SK-N-MC (cell line): Measurements from ENCODE around the gene NBEA.
"Not testable (repeated sequence)": the region's sequence is repeated elsewhere in the genome, so short reads cannot be mapped to it uniquely, and the experiment has no call there.

Experiments
- DNase-seq: peaks from one replicate; pipeline ENCODE4 v3.0.0-alpha.2; 2011; ENCODE audit warnings: low read depth, low spot score
- H3K27ac ChIP-seq: fragments of 200-600 bp; sonication (generic); 2 replicates; pipeline ENCODE4 v1.5.1; 2016; ENCODE audit warnings: mixed run types
- H3K36me3 ChIP-seq: fragments of 200-600 bp; sonication (generic); 2 replicates; pipeline ENCODE4 v1.6.1; 2017; ENCODE audit warnings: antibody characterized with exemption, low read length, mixed read lengths; ENCODE audit not compliant: insufficient read depth
- H3K4me3 ChIP-seq: fragments of 200-600 bp; sonication (generic); 2 replicates; pipeline ENCODE4 v1.5.1; 2016
- H3K9ac ChIP-seq: fragments of 200-600 bp; sonication (generic); 2 replicates; pipeline ENCODE4 v1.8.0; 2017; ENCODE audit warnings: mixed run types, mixed read lengths; ENCODE audit not compliant: insufficient read length
- H3K9me3 ChIP-seq: fragments of 200-600 bp; sonication (generic); 2 replicates; pipeline ENCODE4 v1.6.1; 2017; ENCODE audit warnings: low read depth, mild to moderate bottlenecking, antibody characterized with exemption, low read length, moderate library complexity, mixed read lengths
- EZH2 ChIP-seq: fragments of 200-600 bp; sonication (generic); IDR thresholded peaks from one replicate; pipeline ENCODE4 v1.6.1; 2017; ENCODE audit warnings: antibody characterized with exemption
- FOXP2 ChIP-seq: optimal IDR thresholded peaks from 2 replicates; pipeline ENCODE3; 2011; ENCODE audit warnings: mild to moderate bottlenecking, moderate library complexity; ENCODE audit not compliant: insufficient read depth; ENCODE audit errors: extremely low read length, control extremely low read depth
- POLR2AphosphoS5 ChIP-seq: IDR thresholded peaks from 2 replicates; pipeline ENCODE4 v1.6.1; 2012; ENCODE audit warnings: mild to moderate bottlenecking, low read depth, low read length, borderline replicate concordance

Gene NBEA

GRCh38 chr13:34943436-34944273 is 1.6 kb downstream of the NBEA start:
- DNase-seq: no peak
- no peak for TF ChIP-seq POLR2AphosphoS5
- TF ChIP-seq FOXP2: no peak
- Histone ChIP-seq H3K9ac (no peak overlapping the region), H3K9me3 (no peaks in the 10 kb centered on the region), H3K4me3 (peak overlapping the region; percentile 95), H3K36me3 (no peaks in the 10 kb centered on the region), H3K27ac (no peak overlapping the region)

DNA sequence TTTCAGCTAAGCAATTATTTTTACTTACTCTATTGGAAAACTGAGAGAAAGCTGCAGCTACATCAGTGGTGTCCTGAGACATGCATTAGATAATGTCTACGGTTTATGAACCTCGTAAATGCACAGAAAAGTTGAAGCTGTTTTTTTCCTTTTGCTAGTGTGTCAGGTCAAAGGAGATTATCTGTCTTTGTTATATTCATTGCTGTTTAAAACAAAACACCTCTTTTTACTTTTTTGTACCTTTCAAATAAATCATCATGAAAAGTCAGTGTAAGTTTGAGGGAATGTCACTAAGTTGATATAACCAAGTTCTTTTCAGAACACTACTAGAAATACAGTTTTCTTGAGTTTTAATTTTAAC is 2.2 kb downstream of the NBEA start:
- peak overlapping the region; percentile 95; the same call in 1 of the 2 replicates for H3K4me3 ChIP-seq
- no peak for TF ChIP-seq FOXP2
- H3K27ac ChIP-seq: no peak overlapping the region
- H3K9ac ChIP-seq: no peak overlapping the region
- no peaks in the 10 kb centered on the region for H3K9me3 ChIP-seq
- H3K36me3 ChIP-seq: no peaks in the 10 kb centered on the region
- no peak for DNase-seq

- Histone ChIP-seq H3K36me3 (no peaks in the 10 kb centered on the region), H3K27ac (no peak overlapping the region), H3K9ac (no peak overlapping the region), H3K4me3 (no peak overlapping the region), H3K9me3 (no peaks in the 10 kb centered on the region)
- TF ChIP-seq EZH2 (no peak), POLR2AphosphoS5 (no peak), FOXP2 (no peak)
- no peak for DNase-seq
Measured at GRCh38 chr13:34944751-34945150, 2.7 kb downstream of the NBEA start.

DNA sequence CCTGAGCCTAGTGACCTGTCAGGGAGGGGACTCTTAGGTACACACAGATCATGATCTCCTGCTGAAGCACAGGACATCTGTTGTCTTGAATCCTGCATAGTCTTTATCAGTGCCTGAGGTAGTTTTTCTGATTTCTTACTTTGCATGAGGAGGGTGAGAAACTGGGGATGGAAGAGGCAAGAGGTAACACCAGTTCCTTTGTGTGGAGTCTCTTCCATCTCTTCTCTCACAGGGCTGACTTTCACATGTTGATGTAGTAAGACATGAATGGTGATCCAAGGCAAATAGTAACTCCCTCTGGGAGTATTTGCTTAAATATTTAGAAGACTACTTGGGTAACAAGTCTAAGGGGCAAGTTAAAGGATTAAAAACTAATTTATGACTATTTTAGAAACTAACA is 9.5 kb downstream of the NBEA start:
- Histone ChIP-seq H3K36me3 (no peaks in the 10 kb centered on the region), H3K9me3 (peaks cover 5% of the 10 kb centered on the region; the same call in 1 of the 2 replicates), H3K4me3 (no peak overlapping the region), H3K27ac (no peak overlapping the region), H3K9ac (no peak overlapping the region)
- TF ChIP-seq POLR2AphosphoS5 (no peak), EZH2 (no peak), FOXP2 (no peak)
- DNase-seq: no peak

GRCh38 chr13:34959489-34959888 is 17.4 kb downstream of the NBEA start:
- no peak for TF ChIP-seq POLR2AphosphoS5
- no peak for TF ChIP-seq EZH2
- no peak for TF ChIP-seq FOXP2
- Histone ChIP-seq H3K27ac (no peak overlapping the region), H3K9me3 (no peaks in the 10 kb centered on the region), H3K4me3 (no peak overlapping the region), H3K9ac (no peak overlapping the region), H3K36me3 (no peaks in the 10 kb centered on the region)
- DNase-seq: no peak

DNA sequence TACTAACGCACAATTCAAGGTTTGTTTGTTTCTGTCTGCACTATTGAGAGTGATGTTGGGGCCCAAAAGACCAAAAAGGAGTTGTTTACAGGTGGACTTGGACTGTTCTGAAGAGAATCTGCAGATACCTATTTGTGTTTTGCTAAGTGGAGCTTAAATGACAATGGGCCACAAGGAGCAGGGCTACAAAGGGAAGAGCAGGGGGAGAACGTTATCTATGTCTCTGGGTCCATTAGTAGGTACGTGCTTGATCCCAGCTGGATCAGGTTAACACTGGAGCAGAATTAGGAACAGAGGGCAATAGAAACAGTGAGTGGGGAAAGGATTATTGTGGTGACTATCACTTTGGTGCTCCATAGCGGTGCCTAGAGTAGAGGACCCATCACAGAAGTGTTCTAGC is 22.5 kb downstream of the NBEA start:
- Histone ChIP-seq H3K4me3 (no peak overlapping the region), H3K9ac (no peak overlapping the region), H3K9me3 (no peaks in the 10 kb centered on the region), H3K36me3 (no peaks in the 10 kb centered on the region), H3K27ac (no peak overlapping the region)
- TF ChIP-seq POLR2AphosphoS5 (no peak), FOXP2 (no peak), EZH2 (no peak)
- DNase-seq: no peak

GRCh38 chr13:34967851-34968562 is 25.9 kb downstream of the NBEA start:
- no peaks in the 10 kb centered on the region for H3K9me3 ChIP-seq
- TF ChIP-seq EZH2: no peak
- TF ChIP-seq FOXP2: no peak
- no peak for TF ChIP-seq POLR2AphosphoS5
- no peak overlapping the region for H3K4me3 ChIP-seq
- H3K36me3 ChIP-seq: no peaks in the 10 kb centered on the region
- DNase-seq: no peak
- no peak overlapping the region for H3K27ac ChIP-seq
- no peak overlapping the region for H3K9ac ChIP-seq

- DNase-seq, H3K4me3 ChIP-seq, H3K9me3 ChIP-seq, H3K27ac ChIP-seq, H3K36me3 ChIP-seq, H3K9ac ChIP-seq: not testable (repeated sequence)
Measured at GRCh38 chr13:34969539-34969938, 27.5 kb downstream of the NBEA start.

- Histone ChIP-seq H3K9me3 (no peaks in the 10 kb centered on the region), H3K4me3 (no peak overlapping the region), H3K36me3 (no peaks in the 10 kb centered on the region), H3K27ac (no peak overlapping the region), H3K9ac (no peak overlapping the region)
- DNase-seq: no peak
- TF ChIP-seq FOXP2 (no peak), EZH2 (no peak), POLR2AphosphoS5 (no peak)
Measured at GRCh38 chr13:34970961-34971360, 28.9 kb downstream of the NBEA start.
